HG03196 (cell line): ENCODE measurements around the gene MPPED1.

ENCODE experiments used
- ATAC-seq: cut with Tn5 transposase; IDR thresholded peaks from one replicate; pipeline ENCODE4 v1.9.1; 2021; ENCODE audit not compliant: unreplicated experiment

Gene MPPED1

DNA sequence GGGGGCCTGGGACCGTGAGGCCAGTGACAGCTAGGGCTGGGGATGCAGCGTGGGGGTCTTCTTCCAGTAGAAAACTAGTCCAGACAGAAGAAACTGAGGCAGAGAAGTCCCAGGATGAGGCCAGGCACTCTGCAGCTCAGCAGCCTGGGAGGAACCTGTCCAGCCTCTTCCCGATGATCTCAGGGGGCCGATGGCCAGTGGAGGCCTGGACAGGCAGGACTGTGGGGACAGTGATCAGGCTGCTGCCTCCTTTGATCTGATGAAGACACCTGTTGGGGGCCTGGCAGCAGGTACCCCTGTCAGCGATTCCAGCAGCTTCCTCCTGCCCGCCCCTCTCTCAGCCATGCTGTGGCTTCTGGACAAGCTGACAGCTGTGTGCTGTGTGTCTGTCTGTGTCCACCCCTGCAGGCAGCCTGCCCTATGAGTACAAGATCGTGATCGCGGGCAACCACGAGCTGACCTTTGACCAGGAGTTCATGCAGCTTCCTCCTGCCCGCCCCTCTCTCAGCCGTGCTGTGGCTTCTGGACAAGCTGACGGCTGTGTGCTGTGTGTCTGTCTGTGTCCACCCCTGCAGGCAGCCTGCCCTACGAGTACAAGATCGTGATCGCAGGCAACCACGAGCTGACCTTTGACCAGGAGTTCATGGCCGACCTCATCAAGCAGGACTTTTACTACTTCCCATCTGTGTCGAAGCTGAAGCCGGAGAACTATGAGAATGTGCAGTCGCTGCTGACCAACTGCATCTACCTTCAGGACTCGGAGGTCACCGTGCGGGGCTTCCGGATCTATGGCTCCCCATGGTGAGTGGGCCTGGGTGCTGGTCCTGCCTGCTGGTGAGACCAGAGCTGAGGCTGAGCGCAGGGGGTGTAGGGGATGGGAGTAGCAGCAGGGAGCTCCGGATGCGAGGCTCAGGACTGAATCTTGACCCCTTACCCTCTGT is 62.6 kb downstream of the MPPED1 start:
- no peak for ATAC-seq

DNA sequence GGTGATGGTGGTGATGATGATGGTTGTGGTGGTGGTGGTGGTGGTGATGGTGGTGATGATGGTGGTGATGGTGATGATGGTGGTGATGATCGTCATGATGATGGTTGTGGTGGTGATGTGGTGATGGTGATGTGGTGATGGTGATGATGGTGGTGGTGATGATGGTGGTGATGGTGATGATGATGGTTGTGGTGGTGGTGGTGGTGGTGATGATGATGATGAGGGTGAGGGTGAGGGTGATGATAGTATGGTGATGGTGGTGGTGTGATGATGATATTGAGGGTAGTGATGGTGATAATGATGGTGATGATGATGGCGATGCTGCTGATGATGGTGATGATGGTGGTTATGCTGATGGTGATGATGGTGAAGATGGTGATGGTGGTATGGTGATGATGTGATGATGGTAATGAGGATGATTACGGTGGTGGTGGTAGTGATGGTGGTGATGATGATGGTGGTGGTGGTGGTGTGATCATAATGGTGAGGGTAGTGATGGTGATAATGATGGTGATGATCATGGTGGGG is 63.8 kb downstream of the MPPED1 start:
- no peak for ATAC-seq

DNA sequence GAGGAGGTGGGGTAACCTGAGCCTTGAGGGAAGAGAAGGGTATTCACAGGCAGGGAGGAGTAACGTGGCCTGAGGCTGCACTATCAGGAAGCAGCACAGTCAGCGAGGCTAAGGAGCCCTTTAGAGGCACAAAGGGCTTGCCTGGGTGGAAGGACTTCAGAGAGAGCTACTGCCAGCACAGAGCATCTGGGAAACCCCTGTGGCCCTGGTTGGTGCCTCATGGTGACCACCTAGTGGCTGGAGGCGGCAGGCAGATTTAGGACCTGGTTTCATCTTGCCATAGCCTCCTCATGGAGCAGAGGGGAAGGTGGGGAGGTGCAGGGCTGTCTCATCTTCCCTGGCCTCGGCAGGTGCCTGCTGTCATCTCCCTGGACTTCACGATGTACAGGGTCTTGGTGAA is 64.5 kb downstream of the MPPED1 start:
- no peak for ATAC-seq

DNA sequence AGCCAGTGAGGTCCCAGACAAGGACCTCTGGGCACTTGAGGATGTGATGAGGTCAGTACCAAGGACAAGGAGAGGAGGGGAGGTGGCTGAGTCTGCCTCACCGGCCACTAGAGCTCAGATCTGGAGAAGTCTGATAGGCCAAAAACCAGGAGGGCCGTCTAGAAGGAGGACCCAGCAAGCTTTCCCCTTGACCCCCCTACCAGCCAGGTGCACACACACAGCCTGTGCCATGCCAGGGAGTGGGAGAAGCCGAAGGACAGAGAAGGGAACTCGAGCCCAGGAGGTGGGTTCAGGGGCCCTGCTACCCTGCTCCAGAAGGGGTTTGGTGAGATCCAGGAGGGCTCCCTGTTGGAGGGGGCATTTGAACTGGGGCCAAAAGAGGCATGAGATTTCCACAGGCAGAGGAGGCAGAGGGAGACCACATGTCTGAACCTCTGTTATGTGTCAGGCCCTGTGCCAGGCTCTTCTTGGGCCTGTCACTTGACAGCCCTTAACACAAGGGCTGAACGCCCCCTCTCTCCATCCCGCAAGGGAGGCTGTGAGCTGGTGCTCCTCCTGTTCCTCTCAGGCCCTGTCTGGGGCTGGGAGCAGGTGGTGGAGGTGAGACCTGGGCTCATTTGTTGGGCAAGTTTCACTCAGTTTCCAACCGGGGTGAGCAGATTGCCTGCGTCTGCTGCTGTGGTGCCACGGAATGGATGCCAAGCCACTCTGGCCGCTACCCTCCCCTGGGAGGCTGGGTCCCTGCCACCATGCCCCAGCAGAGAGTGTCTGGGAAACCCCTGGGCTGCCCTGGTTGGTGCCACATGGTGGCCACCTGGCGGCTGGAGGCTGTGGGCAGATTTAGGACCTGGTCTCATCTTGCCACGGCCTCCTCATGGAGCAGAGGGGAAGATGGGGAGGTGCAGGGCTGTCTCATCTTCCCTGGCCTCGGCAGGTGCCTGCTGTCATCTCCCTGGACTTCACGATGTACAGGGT is 65.2 kb downstream of the MPPED1 start:
- ATAC-seq = no peak

DNA sequence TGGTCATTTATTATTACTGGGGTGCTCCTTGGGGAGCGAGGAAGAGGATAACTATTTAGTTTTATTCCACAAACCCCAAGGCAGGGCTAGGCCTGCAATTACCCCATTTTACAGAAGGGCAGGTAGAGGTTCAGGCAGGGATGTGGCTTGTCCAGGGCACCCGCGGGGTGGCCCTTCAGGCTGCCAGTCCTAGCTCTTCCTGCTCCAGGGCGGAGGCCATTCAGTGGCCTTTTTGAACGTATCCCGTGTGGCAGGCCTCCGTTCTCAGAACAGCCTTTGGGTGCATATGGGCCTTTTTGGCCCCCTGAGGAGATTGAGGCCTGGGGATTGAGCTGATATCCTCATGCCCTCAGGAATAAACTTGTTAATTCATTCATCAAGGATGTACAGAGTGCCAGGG is 66.2 kb downstream of the MPPED1 start:
- no peak for ATAC-seq

DNA sequence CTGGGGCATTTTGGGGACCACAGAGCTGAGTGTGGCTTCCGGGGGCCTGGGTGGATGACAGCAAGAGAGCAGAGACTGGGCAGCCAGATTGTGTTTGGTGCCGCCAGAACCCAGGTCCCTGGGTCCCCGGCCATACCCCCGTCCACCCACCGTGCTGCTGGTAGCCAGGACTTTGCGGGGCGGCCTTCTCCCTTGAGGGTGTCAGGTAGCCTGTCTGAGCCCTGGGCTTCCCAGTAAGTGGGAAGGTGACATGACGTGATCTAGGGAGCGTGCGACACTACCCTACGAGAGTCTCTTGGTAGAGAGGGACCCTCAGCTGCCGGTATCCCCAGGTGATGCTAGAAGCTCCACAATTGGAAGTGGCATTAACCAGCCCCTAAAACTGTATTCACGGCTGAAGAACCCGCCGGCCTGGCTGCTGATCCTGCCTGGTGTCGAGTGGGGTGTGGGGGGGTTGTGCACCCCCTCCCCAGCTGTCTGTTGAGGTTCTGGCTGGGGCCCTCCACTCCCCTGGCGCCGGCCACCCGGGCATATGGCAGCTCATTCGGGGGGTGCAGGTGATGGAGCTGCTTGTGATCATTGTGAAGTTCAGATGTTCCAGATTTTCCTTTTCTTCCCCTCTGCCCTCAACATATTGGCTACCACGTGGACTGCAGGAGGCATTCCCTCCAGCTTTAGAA is 66.9 kb downstream of the MPPED1 start:
- ATAC-seq = no peak

DNA sequence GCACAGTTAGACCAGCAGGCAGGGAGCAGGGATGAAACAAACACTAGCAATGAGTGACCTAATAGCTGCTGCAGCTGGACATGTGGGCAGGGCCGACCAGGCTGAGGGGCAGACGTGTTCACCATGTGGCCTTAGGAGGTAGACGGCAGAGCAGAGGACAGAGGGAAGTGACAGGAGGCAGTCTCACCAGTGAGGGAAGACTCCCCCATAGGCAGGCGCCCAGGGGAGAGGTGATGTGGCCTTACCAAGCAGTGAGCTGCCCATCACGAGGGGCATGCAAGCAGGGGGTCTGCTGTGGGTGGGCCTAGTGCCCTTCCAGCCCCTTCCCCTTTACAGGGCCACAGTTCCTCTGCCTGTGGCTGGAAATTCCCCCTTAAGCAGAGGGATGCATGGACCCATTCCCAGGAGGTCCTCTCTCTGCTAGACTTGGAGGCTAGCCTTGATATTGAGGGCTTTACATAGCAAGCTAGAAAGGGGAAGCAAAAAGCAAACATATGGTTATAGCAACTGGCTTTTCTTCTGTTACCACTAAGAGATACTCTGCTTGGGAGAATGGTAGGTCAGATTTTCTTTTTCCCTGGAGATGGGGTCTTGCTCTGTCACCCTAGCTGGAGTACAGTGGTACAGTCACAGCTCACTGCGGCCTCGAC is 67.6 kb downstream of the MPPED1 start:
- no peak for ATAC-seq

DNA sequence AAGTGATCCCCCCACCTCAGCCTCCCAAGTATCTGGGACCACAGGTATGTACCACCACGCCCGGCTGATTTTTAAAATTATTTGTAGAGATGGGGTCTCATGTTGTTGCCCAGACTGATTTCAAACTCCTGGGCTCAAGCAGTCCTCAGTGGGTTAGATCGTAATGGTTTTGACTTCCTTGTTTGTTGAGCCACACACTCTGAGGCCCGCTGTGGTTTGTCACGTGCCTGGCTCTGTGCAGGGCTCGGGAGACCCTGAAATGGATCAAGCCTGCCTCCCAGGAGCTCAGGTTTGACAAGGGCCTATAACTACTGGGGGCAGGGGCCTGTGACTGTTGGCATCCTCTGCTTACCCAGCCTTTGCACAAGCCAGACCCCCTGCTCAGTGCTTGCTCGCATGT is 68.1 kb downstream of the MPPED1 start:
- ATAC-seq = no peak

DNA sequence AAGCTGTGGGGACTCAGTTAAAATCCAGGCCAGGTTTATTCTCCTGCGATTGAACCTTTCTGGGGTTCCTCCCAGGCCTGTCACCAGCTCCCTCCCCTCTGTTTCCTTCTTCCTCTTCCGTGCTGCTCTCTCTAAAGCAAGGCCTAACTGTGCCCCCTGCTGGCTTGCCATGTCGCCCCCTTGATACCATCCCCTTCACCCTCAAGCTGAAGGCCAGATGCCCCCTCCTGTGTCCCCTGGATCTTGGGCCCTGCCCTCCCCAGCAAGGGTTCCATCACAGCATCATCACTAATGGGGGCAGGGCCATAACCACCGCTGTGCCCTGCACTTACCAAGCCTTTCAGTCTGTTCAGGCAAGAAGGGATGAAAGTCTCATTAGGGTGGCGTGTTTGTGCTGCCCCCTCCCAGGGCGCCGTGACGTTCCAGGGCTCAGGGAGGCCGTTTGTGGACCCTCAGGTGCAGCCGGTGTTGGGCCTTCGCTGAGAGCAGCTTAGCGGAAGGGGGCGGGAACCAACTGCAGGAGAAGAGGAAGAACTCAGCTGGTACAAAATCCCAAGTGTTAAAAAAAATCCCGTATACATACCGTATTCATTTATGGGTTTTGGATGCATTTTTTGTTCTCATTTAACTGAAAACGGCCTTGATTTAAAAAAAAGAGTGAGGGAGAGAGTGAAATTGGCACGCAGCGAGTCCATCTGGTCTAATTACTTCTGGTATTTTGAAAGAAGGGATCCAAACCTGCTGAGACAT is 69.9 kb downstream of the MPPED1 start:
- ATAC-seq = no peak

DNA sequence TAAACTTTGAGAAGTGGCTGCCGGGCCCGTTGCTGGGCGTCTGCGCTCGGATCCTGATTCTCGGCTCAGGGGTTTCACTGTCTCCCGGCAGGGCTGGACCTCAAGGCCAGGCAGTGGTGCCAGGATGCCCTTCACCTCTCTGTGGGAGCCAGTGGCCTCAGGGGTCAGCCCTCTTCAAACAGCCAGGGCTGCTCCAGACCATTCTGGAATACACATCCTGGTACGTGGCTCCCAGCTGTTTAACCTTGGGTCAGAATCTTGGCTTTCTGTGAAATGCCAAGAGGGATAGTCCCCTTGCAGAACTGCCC is 70.5 kb downstream of the MPPED1 start:
- ATAC-seq = no peak

DNA sequence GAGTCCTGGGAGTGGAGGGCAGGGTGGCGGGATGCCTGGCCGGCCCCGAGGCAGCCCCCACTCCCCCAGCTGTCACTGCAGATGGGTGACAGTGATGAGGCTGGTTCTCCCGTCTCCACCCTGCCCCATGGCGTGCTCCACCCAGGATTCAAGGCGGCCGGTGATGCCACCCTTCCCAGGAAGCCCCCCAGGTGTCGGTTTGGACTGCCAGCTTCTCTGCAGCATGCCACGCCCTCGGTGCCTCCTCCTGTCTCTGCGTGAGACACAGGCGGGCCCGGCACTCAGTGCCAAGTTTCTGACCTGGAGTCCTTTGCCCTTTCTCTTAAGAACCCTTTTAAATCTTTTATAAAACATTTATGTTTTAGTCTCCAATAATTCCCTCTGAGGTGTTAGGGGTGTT is 71.5 kb downstream of the MPPED1 start:
- no peak for ATAC-seq

DNA sequence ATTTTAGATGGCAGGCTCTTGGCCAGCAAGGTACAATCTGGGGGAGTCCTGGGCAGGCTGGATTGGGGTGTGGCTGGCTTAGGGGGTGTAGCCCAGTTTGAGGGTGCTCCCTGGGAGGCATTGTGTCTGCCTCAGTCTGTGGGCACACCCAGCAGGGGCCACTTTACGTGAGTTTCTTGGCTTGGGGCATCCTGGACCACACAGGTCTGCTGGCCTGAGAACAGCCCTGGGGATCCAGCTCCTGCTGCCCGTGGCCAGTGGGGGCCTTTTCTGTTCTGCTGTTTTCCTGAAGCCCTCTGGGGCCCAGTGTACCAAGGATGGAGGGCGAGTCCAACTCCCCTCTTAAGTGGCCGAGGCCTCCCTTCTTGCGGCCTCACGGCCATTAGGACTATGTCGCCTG is 71.9 kb downstream of the MPPED1 start:
- no peak for ATAC-seq

DNA sequence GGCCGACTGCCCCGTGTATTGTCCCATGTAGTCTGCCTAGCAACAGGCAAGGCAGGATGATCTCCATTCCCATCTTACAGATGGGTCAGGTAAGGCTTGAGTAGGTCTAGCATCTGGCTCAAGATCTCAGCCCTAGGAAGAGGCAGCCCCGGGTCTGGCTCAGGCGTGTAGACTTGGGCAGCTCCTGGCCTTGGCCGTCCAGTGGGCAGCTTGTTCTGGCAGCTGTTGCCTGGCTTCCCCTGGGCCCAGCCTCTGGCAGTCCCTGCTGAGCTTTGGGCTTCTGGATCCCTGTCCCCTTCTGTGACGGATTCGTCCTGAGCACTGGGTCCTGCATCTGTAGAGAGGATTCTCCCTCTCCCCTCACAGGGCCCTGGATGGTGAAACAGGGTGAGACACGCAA is 72.4 kb downstream of the MPPED1 start:
- ATAC-seq = no peak

DNA sequence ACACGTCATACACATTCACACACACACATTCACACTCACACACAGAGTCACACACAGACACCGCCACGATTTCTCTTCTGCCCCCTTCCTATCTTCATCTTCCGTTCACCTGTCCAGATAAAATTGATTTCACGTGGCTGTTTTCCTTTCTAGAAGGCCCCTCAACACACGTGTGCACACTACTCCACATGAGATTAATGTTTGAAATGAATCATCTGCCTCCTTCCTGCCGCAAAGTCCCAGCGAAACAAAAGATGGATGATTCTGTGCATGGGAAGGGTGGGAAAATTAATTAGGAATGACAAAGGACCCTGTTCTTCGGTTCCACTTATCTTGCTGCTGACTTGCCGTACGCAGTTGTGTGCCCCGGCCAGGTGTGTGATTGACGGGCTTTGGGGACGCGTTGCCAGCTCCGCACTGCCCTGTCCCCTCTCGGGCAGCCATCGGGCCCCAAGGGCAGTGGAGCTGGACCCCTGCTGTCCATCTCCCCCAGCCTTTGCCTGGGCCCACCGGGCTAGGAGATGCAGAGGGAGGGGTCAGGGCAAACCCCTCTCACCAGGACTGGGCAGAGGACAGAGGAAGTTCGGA is 73.8 kb downstream of the MPPED1 start:
- ATAC-seq = no peak

DNA sequence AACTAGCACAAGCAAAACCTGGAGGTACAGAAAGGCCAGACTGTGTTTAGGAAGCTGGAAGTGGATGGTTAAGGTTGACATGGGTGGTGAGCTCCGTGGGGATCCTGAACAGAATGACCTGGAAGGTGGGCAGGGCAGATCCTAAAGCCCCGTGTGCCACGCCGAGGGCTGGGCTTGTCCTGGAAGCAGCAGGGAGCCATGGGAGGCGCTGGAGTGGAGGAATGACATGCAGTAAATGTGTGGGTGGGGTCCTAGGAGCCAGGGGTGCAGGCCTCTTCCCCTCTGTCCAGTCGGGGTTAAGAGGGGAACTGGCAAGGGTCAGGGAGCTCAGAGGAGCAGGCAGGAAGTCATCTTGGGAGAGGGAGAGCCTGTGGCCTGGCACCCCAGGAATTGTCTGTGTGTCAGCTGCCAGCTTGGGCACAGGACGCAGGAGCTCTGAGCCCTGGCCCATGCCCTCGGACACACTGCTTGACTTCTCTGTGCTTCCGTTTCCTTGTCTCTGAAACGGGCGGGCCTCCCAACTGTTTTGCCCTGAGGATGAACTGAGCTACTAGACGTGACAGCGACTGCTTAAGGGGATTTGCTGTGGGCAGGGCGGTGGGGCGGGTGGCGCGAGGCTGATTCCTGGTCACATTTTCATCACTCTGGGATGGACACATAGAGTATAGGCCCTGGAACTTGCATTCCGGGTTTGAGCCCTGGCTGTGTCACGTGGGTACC is 75.7 kb downstream of the MPPED1 start:
- ATAC-seq = no peak

DNA sequence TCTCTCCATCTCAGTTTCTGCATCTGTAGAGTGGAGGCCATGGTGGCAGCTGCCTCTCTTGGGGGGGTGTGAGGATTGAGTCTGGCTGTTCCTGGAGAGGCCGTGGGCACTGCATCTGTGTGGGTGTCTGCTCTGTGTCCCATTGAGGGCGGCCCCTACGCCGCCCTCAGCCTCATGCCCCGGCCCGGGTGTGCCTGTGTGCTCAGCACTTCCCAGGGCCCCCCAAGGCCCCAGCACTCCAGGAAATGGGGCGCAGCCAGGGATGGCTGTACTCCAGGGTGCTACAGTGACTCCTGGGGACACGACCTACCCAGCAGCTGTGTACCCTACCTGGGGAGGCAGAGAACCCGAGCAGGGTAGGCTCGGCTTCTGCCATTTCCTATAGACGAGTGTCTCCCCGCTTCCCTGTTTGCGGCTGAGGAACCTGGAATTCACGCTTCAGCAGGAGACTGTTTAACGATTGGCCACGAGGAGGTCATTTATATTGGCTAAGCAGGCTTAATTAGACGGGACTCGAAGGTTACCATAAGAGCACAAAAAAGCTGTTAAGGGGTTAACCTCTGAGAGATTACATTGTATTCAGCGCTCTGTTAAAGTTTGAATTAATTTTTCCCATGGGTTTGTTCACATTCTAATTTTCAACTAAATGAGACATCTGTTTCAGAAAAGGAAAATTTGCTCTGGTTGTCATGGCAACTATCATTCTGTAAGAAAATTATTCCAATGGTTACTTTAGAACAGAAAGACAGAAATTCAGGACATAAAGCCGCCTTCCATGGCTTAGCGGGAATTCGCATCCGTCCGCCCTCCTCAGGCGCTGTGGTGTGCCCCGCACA is 76.4 kb downstream of the MPPED1 start:
- ATAC-seq = no peak

DNA sequence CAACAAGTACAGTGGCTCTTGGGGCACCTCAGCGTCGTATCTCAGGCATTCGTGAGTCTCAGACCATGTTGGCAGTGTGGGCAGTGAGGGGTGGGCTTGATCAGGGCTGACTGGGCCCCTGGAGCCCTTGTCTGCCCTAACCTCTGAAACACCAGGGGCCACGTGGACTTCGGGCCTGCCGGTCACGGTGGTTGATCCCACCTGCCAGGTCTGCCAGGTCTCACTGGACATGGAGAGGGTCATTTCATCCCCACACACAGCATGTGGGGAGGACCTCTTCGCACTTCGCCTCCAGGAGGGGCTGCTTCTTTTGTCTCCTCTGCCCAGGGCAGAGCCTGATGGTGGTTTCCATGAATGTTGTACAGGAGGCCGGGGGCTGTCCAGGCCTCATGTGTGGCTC is 77.1 kb downstream of the MPPED1 start:
- ATAC-seq = no peak

DNA sequence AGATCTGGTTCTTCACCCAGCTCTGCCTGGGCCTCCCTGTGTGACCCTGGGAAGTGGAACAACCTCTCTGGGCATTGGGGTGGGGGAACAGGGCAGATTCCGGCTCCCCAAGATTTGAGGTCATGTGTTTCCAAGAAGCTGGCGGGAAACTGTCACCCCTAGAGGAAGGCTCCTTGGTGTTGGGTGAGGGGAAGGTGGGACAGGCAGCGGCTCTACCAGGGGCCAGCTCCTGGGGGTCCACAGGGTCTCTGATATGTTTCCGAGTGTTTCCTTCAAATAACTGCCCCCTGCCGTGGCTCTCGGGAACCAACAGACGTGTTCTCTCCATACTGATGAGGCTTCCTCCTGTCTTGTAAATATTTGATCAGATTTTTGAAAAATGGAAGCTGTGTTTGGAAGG is 78.5 kb downstream of the MPPED1 start:
- no peak for ATAC-seq
